Measurements from ENCODE around the gene EHF. TPM values are rescaled to one million over a fixed set of nuclear protein-coding genes. Genes with fewer than 3 reads are reported as not detected.

EHF gene
- total and polyA plus RNA-seq, 9 donors, result 0.07 to 2.2 (median 0.12) TPM; not detected in 4

DNA sequence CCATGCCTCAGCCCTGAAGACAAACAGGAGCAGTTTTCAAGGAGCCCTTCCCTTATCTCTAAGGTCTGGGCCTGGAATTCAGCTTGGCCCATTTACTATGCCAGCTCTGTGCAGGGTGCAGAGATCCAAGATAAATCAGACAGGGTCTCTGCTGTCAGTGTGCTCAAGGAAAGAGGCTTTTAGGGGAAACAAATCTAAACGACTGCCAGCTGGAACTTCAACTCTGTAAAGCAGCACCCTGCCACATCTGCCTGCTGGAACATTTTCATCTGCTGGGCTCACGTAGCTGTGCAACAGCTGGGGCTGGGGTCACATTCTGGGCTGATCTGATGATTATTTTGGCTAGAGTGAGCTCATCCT, 19.8 kb upstream of the EHF start:
- WGBS (ENCODE audit: insufficient coverage), result 33% methylated on average over 2 of the region's 2 CpGs
- Histone ChIP-seq H3K27me3 (ENCODE audit: control insufficient read depth, insufficient read depth, low read length) (no peaks in the 10 kb centered on the region), H3K4me3 (ENCODE audit: low read length) (no peak overlapping the region), H3K4me1 (ENCODE audit: control insufficient read depth, insufficient read depth, low read length) (peaks cover 26% of the 10 kb centered on the region), H3K27ac (ENCODE audit: low read length) (peak overlapping the region; percentile 42), H3K9me3 (replicated peaks; ENCODE audit: control insufficient read depth, low read depth, low read length) (no peaks in the 10 kb centered on the region), H3K36me3 (ENCODE audit: control insufficient read depth, insufficient read depth, low read length) (no peaks in the 10 kb centered on the region)
- DNase-seq, result peak; percentile 73

- Histone ChIP-seq H3K27ac (ENCODE audit: low read length) (peak overlapping the region; percentile 51), H3K27me3 (ENCODE audit: control insufficient read depth, insufficient read depth, low read length) (no peaks in the 10 kb centered on the region), H3K4me3 (ENCODE audit: low read length) (no peak overlapping the region), H3K36me3 (ENCODE audit: control insufficient read depth, insufficient read depth, low read length) (no peaks in the 10 kb centered on the region), H3K9me3 (replicated peaks; ENCODE audit: control insufficient read depth, low read depth, low read length) (no peaks in the 10 kb centered on the region), H3K4me1 (ENCODE audit: control insufficient read depth, insufficient read depth, low read length) (peaks cover 26% of the 10 kb centered on the region)
- DNase-seq, result no peak
- WGBS (ENCODE audit: insufficient coverage), result 83% methylated on average over 3 of the region's 5 CpGs
Measured at GRCh38 chr11:34601609-34602008, 19.3 kb upstream of the EHF start.

GRCh38 chr11:34602245-34602644, 18.6 kb upstream of the EHF start:
- DNase-seq, result no peak
- Histone ChIP-seq H3K4me1 (ENCODE audit: control insufficient read depth, insufficient read depth, low read length) (peaks cover 26% of the 10 kb centered on the region), H3K27ac (ENCODE audit: low read length) (no peak overlapping the region), H3K36me3 (ENCODE audit: control insufficient read depth, insufficient read depth, low read length) (no peaks in the 10 kb centered on the region), H3K4me3 (ENCODE audit: low read length) (no peak overlapping the region), H3K27me3 (ENCODE audit: control insufficient read depth, insufficient read depth, low read length) (no peaks in the 10 kb centered on the region), H3K9me3 (replicated peaks; ENCODE audit: control insufficient read depth, low read depth, low read length) (no peaks in the 10 kb centered on the region)
- WGBS (ENCODE audit: insufficient coverage), result 86% methylated on average over 5 of the region's 7 CpGs

DNA sequence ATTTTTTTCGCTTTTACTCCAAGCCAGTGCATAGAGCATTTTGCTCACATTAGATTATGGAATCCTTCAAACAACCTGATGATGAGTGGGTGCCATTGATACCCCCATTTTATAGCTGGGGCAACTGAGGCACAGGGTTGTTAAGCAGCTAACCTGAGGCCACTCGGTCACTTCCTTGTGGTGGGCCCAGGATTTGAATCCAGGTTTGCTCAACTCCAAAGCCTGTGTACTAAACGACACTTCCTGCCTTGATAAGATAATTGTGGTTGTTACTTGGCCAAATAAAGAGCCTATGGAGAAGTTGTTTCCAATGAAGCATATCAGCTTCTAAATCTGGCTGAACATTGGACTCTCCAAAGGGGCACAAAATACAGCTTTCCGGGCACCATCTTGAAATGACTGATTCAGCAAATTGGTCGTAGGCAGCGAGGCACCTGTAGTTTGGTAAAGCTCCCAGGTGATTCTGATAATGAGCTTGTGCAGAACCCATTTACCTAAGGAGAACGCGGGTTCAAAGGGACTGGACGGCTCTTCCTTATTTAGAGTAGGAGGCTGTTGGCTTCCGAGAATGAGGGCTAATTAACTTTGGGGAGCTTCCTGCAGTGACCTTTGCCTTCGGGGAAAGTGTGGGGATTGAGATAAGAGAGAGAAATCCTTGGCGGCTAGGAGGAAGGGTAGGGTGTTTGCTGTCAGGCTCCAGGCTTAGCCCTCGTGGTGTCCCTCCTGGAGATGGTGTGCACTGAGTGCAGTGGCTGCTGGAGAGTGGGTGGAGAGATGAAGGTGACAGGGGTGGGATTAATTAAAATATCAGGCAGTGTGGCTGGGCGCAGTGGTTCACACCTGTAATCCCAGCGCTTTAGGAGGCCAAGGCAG, 17.5 kb upstream of the EHF start:
- no peak for DNase-seq
- peaks cover 26% of the 10 kb centered on the region for H3K4me1 ChIP-seq (ENCODE audit: control insufficient read depth, insufficient read depth, low read length)
- H3K27ac ChIP-seq (ENCODE audit: low read length), result no peak overlapping the region
- no peak overlapping the region for H3K4me3 ChIP-seq (ENCODE audit: low read length)
- H3K36me3 ChIP-seq (ENCODE audit: control insufficient read depth, insufficient read depth, low read length), result no peaks in the 10 kb centered on the region
- WGBS (ENCODE audit: insufficient coverage), result 74% methylated on average over 13 of the region's 15 CpGs
- H3K27me3 ChIP-seq (ENCODE audit: control insufficient read depth, insufficient read depth, low read length), result no peaks in the 10 kb centered on the region
- no peaks in the 10 kb centered on the region for H3K9me3 ChIP-seq (replicated peaks; ENCODE audit: control insufficient read depth, low read depth, low read length)

DNA sequence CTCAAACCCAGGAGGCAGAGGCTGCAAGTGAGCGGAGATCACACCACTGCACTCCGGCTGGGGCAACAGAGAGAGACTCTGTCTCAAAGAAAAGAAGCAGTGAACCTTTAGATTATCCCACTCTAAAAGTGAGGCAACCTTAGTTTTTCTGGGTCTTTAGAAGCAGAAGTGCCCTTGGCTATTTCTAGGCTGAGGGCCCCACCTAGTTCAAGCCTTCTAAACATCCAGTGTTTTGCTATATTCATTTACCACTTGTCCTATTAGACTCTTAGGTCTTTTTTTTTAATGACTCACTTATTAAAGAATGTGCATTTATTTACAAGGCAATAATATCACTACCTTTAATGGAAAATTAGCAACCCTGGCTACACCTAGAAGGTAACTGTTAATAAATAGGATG, 16.7 kb upstream of the EHF start:
- Histone ChIP-seq H3K4me3 (ENCODE audit: low read length) (no peak overlapping the region), H3K27me3 (ENCODE audit: control insufficient read depth, insufficient read depth, low read length) (no peaks in the 10 kb centered on the region), H3K9me3 (replicated peaks; ENCODE audit: control insufficient read depth, low read depth, low read length) (no peaks in the 10 kb centered on the region), H3K36me3 (ENCODE audit: control insufficient read depth, insufficient read depth, low read length) (no peaks in the 10 kb centered on the region), H3K27ac (ENCODE audit: low read length) (no peak overlapping the region), H3K4me1 (ENCODE audit: control insufficient read depth, insufficient read depth, low read length) (peaks cover 25% of the 10 kb centered on the region)
- WGBS (ENCODE audit: insufficient coverage), result 83% methylated on average over 2 of the region's 2 CpGs
- no peak for DNase-seq

DNA sequence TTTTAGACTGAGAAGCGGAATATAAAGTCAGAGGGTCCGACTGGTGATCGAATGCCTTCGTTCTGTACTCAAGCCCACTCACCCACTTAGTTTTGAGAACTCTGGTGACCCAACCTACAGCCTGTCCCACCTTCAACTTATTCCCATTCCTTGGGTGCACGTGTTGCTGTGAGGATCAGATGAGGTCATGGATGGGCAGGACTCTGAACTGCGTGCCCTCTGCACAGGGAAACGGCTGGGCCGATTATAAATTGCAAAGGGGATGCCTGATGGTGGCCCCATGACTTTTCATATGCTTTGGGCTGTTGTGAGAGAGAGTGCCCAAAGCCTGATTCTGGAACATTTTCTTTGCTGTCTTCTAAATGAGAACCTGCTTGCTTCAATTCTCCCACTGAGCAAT, 16.0 kb upstream of the EHF start:
- no peak for DNase-seq
- H3K9me3 ChIP-seq (replicated peaks; ENCODE audit: control insufficient read depth, low read depth, low read length), result no peaks in the 10 kb centered on the region
- H3K27me3 ChIP-seq (ENCODE audit: control insufficient read depth, insufficient read depth, low read length), result no peaks in the 10 kb centered on the region
- peaks cover 17% of the 10 kb centered on the region for H3K4me1 ChIP-seq (ENCODE audit: control insufficient read depth, insufficient read depth, low read length)
- H3K4me3 ChIP-seq (ENCODE audit: low read length), result no peak overlapping the region
- H3K27ac ChIP-seq (ENCODE audit: low read length), result no peak overlapping the region
- 51% methylated on average over 3 of the region's 8 CpGs for WGBS (ENCODE audit: insufficient coverage)
- H3K36me3 ChIP-seq (ENCODE audit: control insufficient read depth, insufficient read depth, low read length), result no peaks in the 10 kb centered on the region

DNA sequence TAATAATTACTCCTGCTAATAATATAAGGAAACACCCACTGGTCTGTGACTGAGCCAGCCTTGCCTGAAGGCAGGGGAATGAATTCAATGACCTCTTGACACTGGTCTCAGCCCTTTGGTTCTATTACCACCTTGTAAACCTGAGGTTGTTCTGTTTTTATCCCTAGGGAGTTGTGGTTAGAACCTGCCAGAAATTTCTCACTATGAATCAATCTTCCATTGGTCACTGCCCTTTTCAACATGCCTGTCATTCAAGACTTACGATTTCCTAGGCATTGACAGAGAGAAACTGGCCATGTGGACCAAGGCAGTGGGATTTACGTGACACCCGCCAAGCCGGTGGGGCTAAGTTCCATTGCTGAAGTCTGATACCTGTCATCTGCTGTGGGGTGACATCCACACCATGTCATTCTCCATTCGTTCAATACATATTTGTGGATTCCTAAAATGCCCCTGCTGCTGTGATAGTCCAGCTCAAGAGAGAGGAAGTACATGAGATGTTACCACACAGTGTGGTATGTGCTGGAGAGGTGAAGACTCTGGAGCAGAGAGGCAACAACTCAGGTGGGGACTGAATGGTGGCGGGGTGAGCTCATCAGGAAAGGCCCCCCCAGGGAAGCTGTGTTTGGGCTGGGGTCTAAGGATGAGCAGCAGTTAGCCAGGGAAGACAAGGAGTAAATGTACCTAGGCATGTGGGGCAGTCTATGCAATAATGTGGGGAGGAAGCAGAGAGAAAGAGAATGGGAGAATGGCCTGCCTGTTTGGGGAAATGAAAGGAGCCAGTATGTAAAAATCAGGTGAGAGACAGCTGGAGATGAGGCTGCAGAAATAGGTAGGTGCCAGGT, 15.2 kb upstream of the EHF start:
- H3K4me1 ChIP-seq (ENCODE audit: control insufficient read depth, insufficient read depth, low read length), result peaks cover 11% of the 10 kb centered on the region
- H3K36me3 ChIP-seq (ENCODE audit: control insufficient read depth, insufficient read depth, low read length), result no peaks in the 10 kb centered on the region
- H3K27me3 ChIP-seq (ENCODE audit: control insufficient read depth, insufficient read depth, low read length), result no peaks in the 10 kb centered on the region
- H3K4me3 ChIP-seq (ENCODE audit: low read length), result no peak overlapping the region
- DNase-seq, result no peak
- H3K9me3 ChIP-seq (replicated peaks; ENCODE audit: control insufficient read depth, low read depth, low read length), result no peaks in the 10 kb centered on the region
- WGBS (ENCODE audit: insufficient coverage), result 76% methylated on average over 1 of the region's 6 CpGs
- H3K27ac ChIP-seq (ENCODE audit: low read length), result no peak overlapping the region

GRCh38 chr11:34606326-34607120, 14.4 kb upstream of the EHF start:
- Histone ChIP-seq H3K9me3 (replicated peaks; ENCODE audit: control insufficient read depth, low read depth, low read length) (no peaks in the 10 kb centered on the region), H3K36me3 (ENCODE audit: control insufficient read depth, insufficient read depth, low read length) (no peaks in the 10 kb centered on the region), H3K4me3 (ENCODE audit: low read length) (no peak overlapping the region), H3K27ac (ENCODE audit: low read length) (no peak overlapping the region), H3K27me3 (ENCODE audit: control insufficient read depth, insufficient read depth, low read length) (no peaks in the 10 kb centered on the region), H3K4me1 (ENCODE audit: control insufficient read depth, insufficient read depth, low read length) (peaks cover 2% of the 10 kb centered on the region)
- 67% methylated on average over 3 of the region's 4 CpGs for WGBS (ENCODE audit: insufficient coverage)
- no peak for DNase-seq

GRCh38 chr11:34609187-34609751, 11.6 kb upstream of the EHF start:
- DNase-seq, result no peak
- no peaks in the 10 kb centered on the region for H3K4me1 ChIP-seq (ENCODE audit: control insufficient read depth, insufficient read depth, low read length)
- no peak overlapping the region for H3K4me3 ChIP-seq (ENCODE audit: low read length)
- no CpG with 5 or more reads among the region's 7 CpGs for WGBS (ENCODE audit: insufficient coverage)
- no peaks in the 10 kb centered on the region for H3K9me3 ChIP-seq (replicated peaks; ENCODE audit: control insufficient read depth, low read depth, low read length)
- H3K27ac ChIP-seq (ENCODE audit: low read length), result no peak overlapping the region
- H3K27me3 ChIP-seq (ENCODE audit: control insufficient read depth, insufficient read depth, low read length), result no peaks in the 10 kb centered on the region
- no peaks in the 10 kb centered on the region for H3K36me3 ChIP-seq (ENCODE audit: control insufficient read depth, insufficient read depth, low read length)
